GM12878 (cell line): ENCODE data around the gene RPS10. TPM values are rescaled to one million over a fixed set of nuclear protein-coding genes. Genes with fewer than 3 reads are reported as not detected.

Experiments
- MLLT1 ChIP-seq: fragments of 450-650 bp; IDR thresholded peaks from 2 replicates; pipeline ENCODE4 v1.6.1; 2016; ENCODE audit warnings: mild to moderate bottlenecking
- STAT3 ChIP-seq: IDR thresholded peaks from 2 replicates; pipeline ENCODE4 v1.6.1; 2011; ENCODE audit warnings: low read depth, low read length, improper control_type of control experiment
- TCF3 ChIP-seq: IDR thresholded peaks from 2 replicates; pipeline ENCODE4 v1.6.1; 2012; ENCODE audit warnings: low read depth, mild to moderate bottlenecking, low read length, borderline replicate concordance; ENCODE audit not compliant: insufficient read depth
- USF1 ChIP-seq: IDR thresholded peaks from 2 replicates; pipeline ENCODE4 v1.6.1; 2011; ENCODE audit warnings: borderline replicate concordance, low read depth, mild to moderate bottlenecking, moderate library complexity, mixed read lengths, low read length; ENCODE audit not compliant: insufficient read depth; ENCODE audit errors: extremely low read length
- ZBTB40 ChIP-seq: fragments of 450-650 bp; IDR thresholded peaks from 2 replicates; pipeline ENCODE4 v1.6.1; 2016; ENCODE audit warnings: mild to moderate bottlenecking, moderate library complexity, borderline replicate concordance
- polyA plus RNA-seq, 11 experiments: library from polyadenylated mRNA; depleted of rRNA in 4 of 11; unstranded in 6 of 11; stranded (reverse) in 5 of 11; fragments of >200 nt; fragmentation: Nextera tagmentation in 4 of 11; fragmentation: Illumina TruSeq in 1 of 11; extraction: Ambion mirVana in 4 of 11; extraction: Trizol in 1 of 11; gene quantifications; 1 replicate in 1 of 11; 2 replicates in 10 of 11; pipeline versions ENCODE4 v1.2.1 to v1.2.3, GENCODE V29; 2011 to 2016; ENCODE audit warnings: inconsistent platforms in 2 of 11, missing spikeins in 2 of 11, low read depth in 1 of 11
- total RNA-seq, 4 experiments: library from RNA; depleted of rRNA in 3 of 4; stranded (reverse); fragments of >200 nt in 3 of 4; fragmentation: Illumina TruSeq in 1 of 4; extraction: Trizol in 1 of 4; gene quantifications; 2 replicates each; pipeline versions ENCODE4 v1.2.1 to v1.2.3, GENCODE V29; 2013 to 2021

RPS10 gene
- total and polyA plus RNA-seq, 10 of the 15 experiments (the other 5 are each of a cell fraction or from before 2014, with no cell fraction given) = 1,546 to 3,970 (median 2,813) TPM

GRCh38 chr6:34386316-34387137 is 39.3 kb downstream of the RPS10 start (continued):
- TF ChIP-seq USF1 (no peak), STAT3 (no peak), TCF3 (no peak), MLLT1 (no peak), ZBTB40 (peak; percentile 82)
- TF ChIP-seq, all 136 proteins: peak for 2
